ENCODE data around the gene OSCAR. TPM values are rescaled to one million over a fixed set of nuclear protein-coding genes. Genes with fewer than 3 reads are reported as not detected.

OSCAR gene
- total and polyA plus RNA-seq, 2 of the 13 experiments (the other 11 are each of a cell fraction or from before 2014, with no cell fraction given), result 1.9 TPM; not detected in 1

DNA sequence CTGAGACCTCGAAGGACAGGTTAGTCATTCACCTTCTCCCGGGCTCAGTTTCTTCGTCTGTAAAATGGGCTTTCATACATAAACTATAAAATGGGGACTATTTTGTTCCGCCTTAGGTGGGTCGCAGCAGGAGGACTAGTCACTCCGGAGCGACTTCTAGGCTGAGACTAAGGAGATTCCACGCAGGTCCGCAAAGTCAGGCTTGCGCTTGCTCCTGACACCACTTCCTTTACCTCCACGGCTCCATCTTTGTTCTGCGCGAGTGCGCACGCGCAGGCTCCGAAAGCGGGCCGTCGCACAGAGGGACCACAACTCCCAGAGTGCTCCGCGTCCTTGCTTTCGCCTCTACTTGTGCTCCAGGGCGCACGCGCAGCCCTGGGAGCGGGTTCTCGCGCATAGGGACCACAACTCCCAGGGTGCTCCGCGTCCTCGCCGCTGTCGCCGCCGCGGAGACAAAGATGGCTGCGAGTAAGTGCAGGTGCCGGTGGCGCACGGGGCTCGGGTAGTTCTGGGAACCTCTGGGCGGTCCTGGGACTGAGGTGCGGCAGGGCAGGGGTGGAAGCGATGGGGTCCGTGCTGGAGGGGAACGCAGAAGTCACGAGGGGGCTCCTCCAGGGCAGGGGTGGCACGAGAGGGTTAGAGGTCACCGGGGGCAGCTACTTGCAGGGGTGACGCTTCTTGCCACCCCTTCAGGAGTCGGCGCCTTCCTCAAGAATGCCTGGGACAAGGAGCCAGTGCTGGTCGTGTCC, 2.0 kb upstream of the OSCAR start, which contains the start of gene NDUFA3 (continued):
- TF ChIP-seq ZNF784 (CRISPR knock-in tag; IDR thresholded peaks at IDR 0.05; ENCODE audit: borderline replicate concordance) (no peak), ZNF282 (IDR thresholded peaks at IDR 0.05; ENCODE audit: partially characterized antibody) (no peak), ZFP90 (CRISPR knock-in tag; IDR thresholded peaks at IDR 0.05; ENCODE audit: borderline replicate concordance) (no peak), PBX3 (CRISPR knock-in tag; IDR thresholded peaks at IDR 0.05; ENCODE audit: borderline replicate concordance) (no peak), ZNF747 (CRISPR knock-in tag; IDR thresholded peaks at IDR 0.05; ENCODE audit: borderline replicate concordance) (no peak), ZNF713 (CRISPR knock-in tag; IDR thresholded peaks at IDR 0.05) (no peak), ZNF737 (CRISPR knock-in tag; IDR thresholded peaks at IDR 0.05; ENCODE audit: borderline replicate concordance) (no peak), HCFC1 (IDR thresholded peaks at IDR 0.05; ENCODE audit: low read depth, low read length) (peak; percentile 98), SNAPC4 (CRISPR knock-in tag; IDR thresholded peaks at IDR 0.05) (no peak; the same call in 1 of the 2 replicates), NFYC (CRISPR knock-in tag; IDR thresholded peaks at IDR 0.05) (peak; percentile 68), GABPA (IDR thresholded peaks at IDR 0.05; ENCODE audit: low read depth, low read length) (no peak), GABPA (CRISPR knock-in tag; IDR thresholded peaks at IDR 0.05; ENCODE audit: low read depth) (peak; percentile 85), ZNF775 (CRISPR knock-in tag; IDR thresholded peaks at IDR 0.05; ENCODE audit: borderline replicate concordance) (no peak), PRDM10 (CRISPR knock-in tag; IDR thresholded peaks at IDR 0.05; ENCODE audit: low read depth) (peak; percentile 62), NFIB (CRISPR knock-in tag; IDR thresholded peaks at IDR 0.05; ENCODE audit: borderline replicate concordance) (no peak), TBP (CRISPR knock-in tag; IDR thresholded peaks at IDR 0.05) (0 out of 2 replicates have a peak, but pooled peaks have one; percentile 61), SSRP1 (CRISPR knock-in tag; IDR thresholded peaks at IDR 0.05) (no peak), HOXA3 (CRISPR knock-in tag; IDR thresholded peaks at IDR 0.05) (peak; percentile 96)
- TF ChIP-seq, protein P1, sequence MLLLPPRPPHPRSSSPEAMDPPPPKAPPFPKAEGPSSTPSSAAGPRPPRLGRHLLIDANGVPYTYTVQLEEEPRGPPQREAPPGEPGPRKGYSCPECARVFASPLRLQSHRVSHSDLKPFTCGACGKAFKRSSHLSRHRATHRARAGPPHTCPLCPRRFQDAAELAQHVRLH (CRISPR knock-in tag; IDR thresholded peaks at IDR 0.05; ENCODE audit: borderline replicate concordance, low read depth), result peak; percentile 67; the same call in 1 of the 2 replicates
